Nephron (organoid): Measurements from ENCODE around the gene UAP1L1.

Source experiments
- H3K27ac Mint-ChIP-seq, 3 experiments: 2 replicates each; pipeline ENCODE4 v1.8.0; 2020; ENCODE audit warnings: mixed read lengths in 3 of 3, mild to moderate bottlenecking in 2 of 3, moderate library complexity in 1 of 3
- H3K27me3 Mint-ChIP-seq: 2 replicates; pipeline ENCODE4 v1.8.0; 2021; ENCODE audit warnings: low read depth, mild to moderate bottlenecking, moderate library complexity, mixed read lengths
- H3K36me3 Mint-ChIP-seq: 2 replicates; pipeline ENCODE4 v1.8.0; 2020; ENCODE audit warnings: low read depth, mixed read lengths
- H3K4me1 Mint-ChIP-seq: 2 replicates; pipeline ENCODE4 v1.8.0; 2020; ENCODE audit warnings: mixed read lengths
- H3K4me3 Mint-ChIP-seq, 3 experiments: 2 replicates each; pipeline ENCODE4 v1.8.0; 2020; ENCODE audit warnings: mild to moderate bottlenecking in 3 of 3, mixed read lengths in 3 of 3, moderate library complexity in 2 of 3
- H3K9me3 Mint-ChIP-seq: 2 replicates; pipeline ENCODE4 v1.8.0; 2020; ENCODE audit warnings: mixed read lengths
- CTCF ChIP-seq, 3 experiments: fragments of 200-600 bp; sonication (generic); IDR thresholded peaks; one replicate each; pipeline ENCODE4 v1.5.0; 2021; ENCODE audit warnings: antibody characterized with exemption in 3 of 3; ENCODE audit not compliant: unreplicated experiment in 3 of 3

UAP1L1 gene

GRCh38 chr9:137053944-137054931, 23.1 kb upstream of the UAP1L1 start, which contains the start of gene ENTPD2:
Gene ENTPD2 (minus strand): TSS chr9:137054061. CDS start chr9:137053997, 64 bp downstream.
- H3K36me3 Mint-ChIP-seq: no peaks in the 10 kb centered on the region
- peak within 1 kb of the TSS; percentile 37 to 61 (median 60) for H3K4me3 Mint-ChIP-seq
- peaks cover 75% of the 10 kb centered on the region for H3K27me3 Mint-ChIP-seq
- H3K4me1 Mint-ChIP-seq: peaks cover 25% of the 10 kb centered on the region
- TF ChIP-seq CTCF (IDR thresholded peaks at IDR 0.05; ENCODE audit: unreplicated experiment in 3 of 3): no peak
- H3K9me3 Mint-ChIP-seq: no peaks in the 10 kb centered on the region
- peak within 1 kb of the TSS in 2 of 3 experiments; percentile 55 to 79 for H3K27ac Mint-ChIP-seq

GRCh38 chr9:137054932-137055384, 22.4 kb upstream of the UAP1L1 start:
- H3K9me3 Mint-ChIP-seq: no peaks in the 10 kb centered on the region
- TF ChIP-seq CTCF (IDR thresholded peaks at IDR 0.05; ENCODE audit: unreplicated experiment in 3 of 3): no peak
- peak overlapping the region in 1 of 3 experiments; percentile 36 for H3K4me3 Mint-ChIP-seq
- H3K27me3 Mint-ChIP-seq: peaks cover 68% of the 10 kb centered on the region
- H3K27ac Mint-ChIP-seq: peak overlapping the region in 2 of 3 experiments; percentile 87 to 93
- no peaks in the 10 kb centered on the region for H3K36me3 Mint-ChIP-seq
- peaks cover 25% of the 10 kb centered on the region for H3K4me1 Mint-ChIP-seq

GRCh38 chr9:137055385-137056364, 21.6 kb upstream of the UAP1L1 start:
- Mint-ChIP-seq H3K27ac (peak overlapping the region; percentile 87 to 93 (median 87)), H3K4me3 (peak overlapping the region; percentile 32 to 72 (median 36)), H3K36me3 (no peaks in the 10 kb centered on the region), H3K27me3 (peaks cover 64% of the 10 kb centered on the region), H3K9me3 (no peaks in the 10 kb centered on the region), H3K4me1 (peaks cover 25% of the 10 kb centered on the region)
- TF ChIP-seq CTCF (IDR thresholded peaks at IDR 0.05; ENCODE audit: unreplicated experiment in 3 of 3): no peak

GRCh38 chr9:137056739-137057415, 20.4 kb upstream of the UAP1L1 start:
- no peak for TF ChIP-seq CTCF (IDR thresholded peaks at IDR 0.05; ENCODE audit: unreplicated experiment in 3 of 3)
- H3K27me3 Mint-ChIP-seq: peaks cover 59% of the 10 kb centered on the region
- H3K27ac Mint-ChIP-seq: peak overlapping the region in 2 of 3 experiments; percentile 70 to 71

GRCh38 chr9:137057545-137057944, 19.8 kb upstream of the UAP1L1 start:
- Mint-ChIP-seq H3K4me3 (no peak overlapping the region), H3K27ac (peak overlapping the region in 2 of 3 experiments; percentile 70 to 71), H3K27me3 (peaks cover 57% of the 10 kb centered on the region), H3K36me3 (no peaks in the 10 kb centered on the region), H3K9me3 (no peaks in the 10 kb centered on the region), H3K4me1 (peaks cover 25% of the 10 kb centered on the region)
- no peak for TF ChIP-seq CTCF (IDR thresholded peaks at IDR 0.05; ENCODE audit: unreplicated experiment in 3 of 3)

More at GRCh38 chr9:137056739-137057415, 20.4 kb upstream of the UAP1L1 start:
- Mint-ChIP-seq H3K4me3 (no peak overlapping the region), H3K4me1 (peaks cover 25% of the 10 kb centered on the region), H3K36me3 (no peaks in the 10 kb centered on the region), H3K9me3 (no peaks in the 10 kb centered on the region)
